ENCODE measurements around the gene ATCAY. TPM values are rescaled to one million over a fixed set of nuclear protein-coding genes. Genes with fewer than 3 reads are reported as not detected.

ATCAY gene
- total and polyA plus RNA-seq, 5 donors: 0.05 TPM; not detected in 4

GRCh38 chr19:3840804-3841203 is 39.7 kb upstream of the ATCAY start:
- DNase-seq: no peak
- no peak for ATAC-seq
- no peak overlapping the region for H3K4me3 ChIP-seq (ENCODE audit: low read length)
- H3K9me3 ChIP-seq (ENCODE audit: control insufficient read depth, low read length): no peaks in the 10 kb centered on the region
- H3K27ac ChIP-seq (ENCODE audit: low read length): no peak overlapping the region
- H3K27me3 ChIP-seq (ENCODE audit: control insufficient read depth, insufficient read depth): no peaks in the 10 kb centered on the region
- intact Hi-C loops (cut with DNase I): no loop called here
- H3K4me1 ChIP-seq (ENCODE audit: control insufficient read depth, insufficient read depth, low read length): no peaks in the 10 kb centered on the region
- 86% methylated on average over 10 of the region's 10 CpGs for WGBS

- Histone ChIP-seq H3K4me1 (ENCODE audit: control insufficient read depth, insufficient read depth, low read length) (no peaks in the 10 kb centered on the region), H3K4me3 (ENCODE audit: low read length) (no peak overlapping the region), H3K9me3 (ENCODE audit: control insufficient read depth, low read length) (peaks cover 3% of the 10 kb centered on the region), H3K27ac (ENCODE audit: low read length) (no peak overlapping the region), H3K27me3 (ENCODE audit: control insufficient read depth, insufficient read depth) (no peaks in the 10 kb centered on the region)
- intact Hi-C loops (cut with DNase I): no loop called here
- peak in 1 of 3 donors; percentile 16 for DNase-seq
- WGBS: 84% methylated on average over 11 of the region's 11 CpGs
- no peak for ATAC-seq
These were observed 37.5 kb upstream of the ATCAY start for GRCh38 chr19:3842948-3843347.

- Histone ChIP-seq H3K4me1 (ENCODE audit: control insufficient read depth, insufficient read depth, low read length) (no peaks in the 10 kb centered on the region), H3K9me3 (ENCODE audit: control insufficient read depth, low read length) (peaks cover 3% of the 10 kb centered on the region), H3K4me3 (ENCODE audit: low read length) (no peak overlapping the region), H3K27ac (ENCODE audit: low read length) (no peak overlapping the region), H3K27me3 (ENCODE audit: control insufficient read depth, insufficient read depth) (no peaks in the 10 kb centered on the region)
- WGBS: 69% methylated on average over 5 of the region's 5 CpGs
- DNase-seq: no peak
- no peak for ATAC-seq
- intact Hi-C loops (cut with DNase I): no loop called here
These were observed 35.9 kb upstream of the ATCAY start for GRCh38 chr19:3844596-3844995.

GRCh38 chr19:3849092-3849491 is 31.4 kb upstream of the ATCAY start:
- Histone ChIP-seq H3K27ac (ENCODE audit: low read length) (no peak overlapping the region), H3K9me3 (ENCODE audit: control insufficient read depth, low read length) (peaks cover 8% of the 10 kb centered on the region), H3K4me1 (ENCODE audit: control insufficient read depth, insufficient read depth, low read length) (no peaks in the 10 kb centered on the region), H3K27me3 (ENCODE audit: control insufficient read depth, insufficient read depth) (no peaks in the 10 kb centered on the region), H3K4me3 (ENCODE audit: low read length) (no peak overlapping the region)
- ATAC-seq (no peak), DNase-seq (no peak)
- WGBS: 50% methylated on average over 5 of the region's 5 CpGs
- intact Hi-C loops (cut with DNase I): no loop called here

GRCh38 chr19:3849787-3850186 is 30.7 kb upstream of the ATCAY start:
- Histone ChIP-seq H3K4me3 (ENCODE audit: low read length) (no peak overlapping the region), H3K27me3 (ENCODE audit: control insufficient read depth, insufficient read depth) (no peaks in the 10 kb centered on the region), H3K9me3 (ENCODE audit: control insufficient read depth, low read length) (peaks cover 8% of the 10 kb centered on the region), H3K27ac (ENCODE audit: low read length) (no peak overlapping the region), H3K4me1 (ENCODE audit: control insufficient read depth, insufficient read depth, low read length) (no peaks in the 10 kb centered on the region)
- WGBS: 64% methylated on average over 12 of the region's 12 CpGs
- ATAC-seq: no peak
- intact Hi-C loops (cut with DNase I): no loop called here
- DNase-seq: no peak

GRCh38 chr19:3850320-3850972 is 30.0 kb upstream of the ATCAY start:
- ATAC-seq (no peak), DNase-seq (no peak)
- Histone ChIP-seq H3K9me3 (ENCODE audit: control insufficient read depth, low read length) (peaks cover 8% of the 10 kb centered on the region), H3K27me3 (ENCODE audit: control insufficient read depth, insufficient read depth) (no peaks in the 10 kb centered on the region), H3K27ac (ENCODE audit: low read length) (no peak overlapping the region), H3K4me1 (ENCODE audit: control insufficient read depth, insufficient read depth, low read length) (no peaks in the 10 kb centered on the region), H3K4me3 (ENCODE audit: low read length) (no peak overlapping the region)
- 83% methylated on average over 6 of the region's 6 CpGs for WGBS
- intact Hi-C loops (cut with DNase I): no loop called here

- no peak for ATAC-seq
- 93% methylated on average over 11 of the region's 11 CpGs for WGBS
These were observed 29.0 kb upstream of the ATCAY start for GRCh38 chr19:3851254-3852176.

GRCh38 chr19:3852177-3852511 is 28.3 kb upstream of the ATCAY start:
- H3K4me3 ChIP-seq (ENCODE audit: low read length): no peak overlapping the region
- ATAC-seq (no peak), DNase-seq (no peak)
- no peaks in the 10 kb centered on the region for H3K27me3 ChIP-seq (ENCODE audit: control insufficient read depth, insufficient read depth)
- intact Hi-C loops (cut with DNase I): no loop called here
- WGBS: 100% methylated on average over 1 of the region's 1 CpG
- H3K27ac ChIP-seq (ENCODE audit: low read length): no peak overlapping the region
- H3K9me3 ChIP-seq (ENCODE audit: control insufficient read depth, low read length): peaks cover 5% of the 10 kb centered on the region
- no peaks in the 10 kb centered on the region for H3K4me1 ChIP-seq (ENCODE audit: control insufficient read depth, insufficient read depth, low read length)

More at GRCh38 chr19:3851254-3852176, 29.0 kb upstream of the ATCAY start:
- DNase-seq: no peak
- Histone ChIP-seq H3K4me1 (ENCODE audit: control insufficient read depth, insufficient read depth, low read length) (no peaks in the 10 kb centered on the region), H3K27me3 (ENCODE audit: control insufficient read depth, insufficient read depth) (no peaks in the 10 kb centered on the region), H3K4me3 (ENCODE audit: low read length) (no peak overlapping the region), H3K27ac (ENCODE audit: low read length) (no peak overlapping the region), H3K9me3 (ENCODE audit: control insufficient read depth, low read length) (peaks cover 8% of the 10 kb centered on the region)
- intact Hi-C loops (cut with DNase I): no loop called here

GRCh38 chr19:3852614-3853254 is 27.8 kb upstream of the ATCAY start:
- H3K4me3 ChIP-seq (ENCODE audit: low read length): no peak overlapping the region
- ATAC-seq (no peak), DNase-seq (no peak)
- H3K4me1 ChIP-seq (ENCODE audit: control insufficient read depth, insufficient read depth, low read length): no peaks in the 10 kb centered on the region
- no peaks in the 10 kb centered on the region for H3K27me3 ChIP-seq (ENCODE audit: control insufficient read depth, insufficient read depth)
- intact Hi-C loops (cut with DNase I): no loop called here
- H3K27ac ChIP-seq (ENCODE audit: low read length): no peak overlapping the region
- H3K9me3 ChIP-seq (ENCODE audit: control insufficient read depth, low read length): peaks cover 5% of the 10 kb centered on the region
- 76% methylated on average over 4 of the region's 4 CpGs for WGBS

- no peaks in the 10 kb centered on the region for H3K27me3 ChIP-seq (ENCODE audit: control insufficient read depth, insufficient read depth)
- intact Hi-C loops (cut with DNase I): no loop called here
- H3K4me1 ChIP-seq (ENCODE audit: control insufficient read depth, insufficient read depth, low read length): no peaks in the 10 kb centered on the region
- DNase-seq (peak in 1 of 3 donors; percentile 17), ATAC-seq (no peak)
- no peak overlapping the region for H3K4me3 ChIP-seq (ENCODE audit: low read length)
- 91% methylated on average over 19 of the region's 19 CpGs for WGBS
- H3K9me3 ChIP-seq (ENCODE audit: control insufficient read depth, low read length): peaks cover 5% of the 10 kb centered on the region
- no peak overlapping the region for H3K27ac ChIP-seq (ENCODE audit: low read length)
These were observed 25.2 kb upstream of the ATCAY start for GRCh38 chr19:3855320-3855719.

GRCh38 chr19:3857449-3858003 is 23.0 kb upstream of the ATCAY start:
- intact Hi-C loops (cut with DNase I): no loop called here
- WGBS: 83% methylated on average over 12 of the region's 12 CpGs
- no peak for DNase-seq
- ATAC-seq: no peak
- Histone ChIP-seq H3K9me3 (ENCODE audit: control insufficient read depth, low read length) (no peaks in the 10 kb centered on the region), H3K4me1 (ENCODE audit: control insufficient read depth, insufficient read depth, low read length) (no peaks in the 10 kb centered on the region), H3K27ac (ENCODE audit: low read length) (no peak overlapping the region), H3K4me3 (ENCODE audit: low read length) (no peak overlapping the region), H3K27me3 (ENCODE audit: control insufficient read depth, insufficient read depth) (no peaks in the 10 kb centered on the region)

Measured in right cardiac atrium (tissue), 5 donors.